GM19035 (cell line): ENCODE data around the gene ANKHD1.

Experiments
- ATAC-seq: cut with Tn5 transposase; IDR thresholded peaks from one replicate; pipeline ENCODE4 v1.9.1; 2021; ENCODE audit not compliant: unreplicated experiment

ANKHD1 gene

GRCh38 chr5:140367256-140368013, 34.2 kb upstream of the ANKHD1 start:
- no peak for ATAC-seq

- ATAC-seq = no peak
These were observed 30.1 kb upstream of the ANKHD1 start for GRCh38 chr5:140371356-140372151.

DNA sequence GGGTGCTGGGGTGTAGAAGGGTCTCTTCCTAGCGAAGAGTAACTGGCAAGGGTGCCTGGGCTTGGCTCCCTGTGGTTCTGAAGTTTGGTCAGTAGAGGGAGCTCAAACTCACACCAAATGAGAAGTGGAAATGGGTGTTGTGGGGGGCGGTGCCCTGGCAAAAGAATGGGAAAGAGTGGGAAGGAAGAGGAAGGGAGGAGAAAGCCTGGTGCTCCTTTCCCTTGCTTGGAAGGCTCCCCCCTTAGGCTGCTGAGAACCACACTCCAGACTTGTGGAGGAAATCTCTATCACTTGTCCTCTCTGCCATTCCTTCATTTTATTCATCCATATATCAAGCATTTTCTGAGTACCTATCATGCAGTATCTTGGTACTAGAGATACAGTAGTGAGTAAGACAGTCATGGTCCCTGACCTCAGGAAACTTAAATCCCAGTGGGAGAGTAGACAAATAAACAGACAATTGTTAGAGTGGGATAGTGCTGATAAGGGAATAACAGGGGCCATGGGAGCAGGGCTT, 28.6 kb upstream of the ANKHD1 start:
- peak; percentile 55 for ATAC-seq

- ATAC-seq = no peak
These were observed 20.3 kb upstream of the ANKHD1 start for GRCh38 chr5:140381351-140381750.

- ATAC-seq = no peak
These were observed 19.7 kb upstream of the ANKHD1 start for GRCh38 chr5:140381972-140382371.

- ATAC-seq = no peak
These were observed 18.8 kb upstream of the ANKHD1 start for GRCh38 chr5:140382866-140383265.

- no peak for ATAC-seq
These were observed 18.3 kb upstream of the ANKHD1 start for GRCh38 chr5:140383300-140383699.

- no peak for ATAC-seq
These were observed 13.6 kb upstream of the ANKHD1 start for GRCh38 chr5:140388052-140388451.

GRCh38 chr5:140391312-140391711, 10.3 kb upstream of the ANKHD1 start:
- ATAC-seq = no peak

- ATAC-seq = no peak
These were observed 9.9 kb upstream of the ANKHD1 start for GRCh38 chr5:140391732-140392131.

- no peak for ATAC-seq
These were observed 7.9 kb upstream of the ANKHD1 start for GRCh38 chr5:140393738-140394137.

DNA sequence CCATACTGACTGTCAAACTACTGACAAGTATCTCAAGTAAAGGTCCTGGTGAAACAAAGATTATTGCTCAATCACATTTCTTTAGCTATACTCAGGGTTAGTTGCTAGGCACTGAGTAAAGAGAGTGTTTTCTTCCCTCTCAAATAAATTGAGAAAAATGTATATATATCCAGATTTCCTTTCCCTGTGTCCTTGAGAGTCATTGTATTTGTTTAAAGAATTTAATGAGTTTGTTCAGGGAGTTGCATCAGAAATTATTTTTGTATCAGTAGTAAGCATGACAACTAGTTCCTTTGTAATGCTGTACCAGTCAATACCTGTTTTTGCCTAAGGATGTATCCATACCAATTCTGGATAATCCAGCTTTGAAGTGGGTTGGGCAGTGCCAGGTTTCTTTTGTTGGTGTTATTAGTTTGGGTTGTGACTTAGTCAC, 3.2 kb upstream of the ANKHD1 start:
- ATAC-seq = no peak

DNA sequence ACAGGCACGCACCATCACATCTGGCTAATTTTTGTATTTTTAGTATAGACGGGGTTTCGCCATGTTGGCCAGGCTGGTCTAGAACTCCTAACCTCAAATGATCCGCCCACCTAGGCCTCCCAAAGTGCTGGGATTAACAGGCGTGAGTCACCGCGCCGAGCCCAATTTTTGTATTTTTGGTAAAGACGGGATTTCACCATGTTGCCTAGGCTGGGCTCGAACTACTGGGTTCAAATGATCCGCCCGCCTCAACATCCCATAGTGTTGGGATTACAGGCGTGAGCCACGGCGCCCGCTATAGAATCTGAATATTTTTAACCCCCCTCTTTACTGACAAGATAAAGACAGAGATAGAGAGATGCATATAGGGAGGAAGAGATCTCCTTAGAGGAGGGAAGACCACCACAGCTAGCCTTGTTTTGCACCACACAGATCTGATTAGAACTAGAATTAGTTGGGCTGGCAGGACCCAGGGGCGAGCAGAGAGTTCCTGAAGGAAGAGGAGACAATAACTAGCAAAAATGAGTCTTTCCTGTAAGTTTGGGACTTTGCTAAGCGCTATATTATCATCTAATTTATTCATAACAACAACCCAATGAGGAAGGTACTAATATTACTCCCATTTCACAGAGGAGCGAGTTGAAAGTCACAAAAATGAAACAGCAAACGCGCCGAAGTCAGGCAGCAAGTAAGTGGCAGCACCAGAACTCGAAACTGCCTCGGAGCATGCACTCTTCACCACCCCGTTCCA, 1.5 kb upstream of the ANKHD1 start:
- ATAC-seq = peak; percentile 2

DNA sequence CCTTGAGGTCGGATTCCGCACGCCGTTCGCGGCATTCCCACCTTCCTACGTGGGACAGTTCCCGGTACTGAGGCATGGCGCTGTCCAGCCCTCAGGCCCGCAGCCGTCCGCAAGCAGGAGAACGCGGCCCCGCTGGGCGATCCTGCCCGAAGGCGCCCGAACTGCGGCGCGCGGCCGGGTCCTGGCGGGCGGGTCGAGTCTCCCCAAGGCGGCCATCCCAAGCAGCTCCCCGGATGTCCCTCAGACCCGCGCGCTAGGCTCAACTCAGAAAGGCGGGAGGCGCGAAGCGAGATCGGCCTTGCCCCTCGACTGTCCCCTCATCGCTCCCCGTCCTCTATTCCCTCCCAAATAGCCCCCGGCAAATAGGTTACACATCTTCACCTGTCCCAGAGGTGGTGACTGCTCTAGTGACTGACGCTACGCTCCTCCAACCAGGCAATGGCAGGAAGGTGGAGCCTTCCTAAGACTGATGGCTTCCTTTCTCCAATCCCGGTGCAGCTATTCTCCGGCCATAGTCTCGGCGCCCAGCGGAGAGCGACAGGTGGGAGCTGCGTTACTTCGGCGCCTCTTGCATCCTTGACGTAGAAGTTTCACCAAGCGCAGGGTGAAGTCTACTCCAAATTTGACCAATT, 787 bp upstream of the ANKHD1 start:
- peak; percentile 67 for ATAC-seq

DNA sequence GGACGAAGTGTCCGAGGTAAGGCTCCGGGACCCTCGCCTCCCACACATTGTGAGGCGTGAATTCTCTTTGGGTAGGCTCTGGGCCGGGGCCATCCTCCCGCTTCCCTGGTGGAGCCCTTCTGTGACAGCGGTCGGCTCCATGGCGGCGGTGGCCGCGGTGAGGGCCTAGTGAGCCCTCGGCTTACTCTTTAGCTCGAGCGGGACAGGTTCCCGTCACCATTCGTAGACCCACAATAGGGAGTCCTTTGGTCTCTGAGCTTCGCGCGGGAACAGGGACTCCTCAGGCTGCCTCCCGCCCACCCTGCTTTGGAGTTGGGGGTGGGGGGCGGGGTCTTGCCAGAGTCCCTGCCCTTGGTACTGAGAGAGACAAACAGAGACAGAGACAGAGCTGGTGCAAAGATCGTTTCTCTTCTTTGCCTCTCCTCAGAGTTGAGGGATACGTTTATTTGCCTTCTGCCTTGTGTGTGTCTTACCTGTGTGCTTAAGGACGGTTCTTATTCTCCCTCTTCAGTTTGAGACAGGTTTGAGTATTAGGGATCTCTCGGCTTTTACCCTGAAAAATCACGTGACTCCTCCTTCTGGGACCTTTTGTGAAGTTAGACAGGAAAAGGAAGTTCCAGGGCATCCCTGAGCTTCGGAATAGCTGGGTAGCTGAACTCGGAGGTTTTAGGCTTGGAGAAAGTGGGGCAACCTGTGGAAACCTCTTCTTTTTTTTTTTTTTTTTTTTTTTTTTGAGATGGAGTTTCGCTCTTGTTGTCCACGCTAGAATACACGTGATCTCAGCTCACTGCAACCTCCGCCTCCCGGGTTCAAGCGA, 833 bp downstream of the ANKHD1 start:
- peak; percentile 0 for ATAC-seq

DNA sequence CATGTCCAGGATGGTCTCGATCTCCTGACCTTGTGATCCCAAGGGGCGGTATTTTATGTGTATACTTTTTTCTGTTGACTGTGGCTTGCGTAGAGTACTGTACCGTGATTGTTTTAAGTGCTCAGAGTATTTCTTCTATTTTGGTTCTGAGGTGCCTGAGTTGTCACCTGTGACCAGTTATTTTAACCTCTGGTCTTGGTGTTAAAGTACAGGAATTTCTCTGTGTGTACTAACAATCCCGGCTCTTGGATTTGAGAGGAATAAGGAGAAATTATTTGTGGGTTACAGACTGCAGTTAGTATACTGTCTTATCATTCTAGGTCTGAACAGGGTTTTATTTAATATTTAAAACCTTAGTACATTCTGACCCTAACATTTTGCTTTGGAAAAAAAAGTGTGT, 2.0 kb downstream of the ANKHD1 start:
- no peak for ATAC-seq

- no peak for ATAC-seq
These were observed 7.2 kb downstream of the ANKHD1 start for GRCh38 chr5:140408750-140409241.

DNA sequence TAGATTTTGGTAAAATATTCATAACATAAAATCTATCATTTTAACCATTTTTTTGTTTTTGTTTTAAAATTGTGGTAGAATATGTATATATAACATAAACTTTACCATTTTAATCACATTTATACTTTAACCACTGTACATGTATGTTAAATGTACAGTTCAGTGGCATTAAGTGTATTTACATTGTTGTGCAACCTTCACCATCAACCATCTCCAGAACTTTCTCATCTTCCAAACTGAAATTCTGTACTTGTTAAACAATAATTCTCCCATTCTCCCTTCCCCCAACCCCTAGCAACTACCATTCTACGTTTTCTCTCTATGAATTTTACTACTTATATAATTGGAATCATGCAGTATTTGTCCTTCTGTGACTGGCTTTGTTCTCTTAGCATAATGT, 11.6 kb downstream of the ANKHD1 start:
- ATAC-seq = no peak

DNA sequence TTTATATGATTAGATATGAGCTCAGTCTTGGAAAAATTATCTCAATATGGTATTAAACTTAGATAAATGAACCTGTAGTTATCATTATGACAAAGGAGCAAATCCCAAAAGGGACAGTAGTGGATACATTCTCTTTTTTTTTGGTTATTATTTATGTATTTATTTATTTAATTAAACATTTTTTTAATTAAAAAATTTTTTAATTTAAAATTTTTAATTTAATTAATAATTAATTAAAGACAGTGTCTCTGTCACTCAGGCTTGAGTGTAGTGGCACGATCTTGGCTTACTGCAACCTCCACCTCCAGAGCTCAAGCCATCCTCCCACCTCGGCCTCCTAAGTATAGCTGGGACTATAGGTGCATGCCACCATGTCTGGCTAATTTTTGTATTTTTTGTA, 15.6 kb downstream of the ANKHD1 start:
- no peak for ATAC-seq
